Naive thymus-derived CD8-positive, alpha-beta T cell (primary cell): ENCODE results near the gene AGPAT4. TPM values are rescaled to one million over a fixed set of nuclear protein-coding genes. Genes with fewer than 3 reads are reported as not detected.

Experiments used
- ATAC-seq, 2 donors: fragments of 150-1000 bp; cut with Tn5 transposase in 1 of 2; sonication (Bioruptor Pico), chemical (Tn5 transposase) in 1 of 2; 1 replicate in 1 of 2; 2 replicates in 1 of 2; pipeline ENCODE4 v1.10.0; 2021; ENCODE audit warnings: mild to moderate bottlenecking in 2 of 2, moderate library complexity in 2 of 2
- POLR2A ChIA-PET: fragments of 350-600 bp; sonication (Branson Sonifier 250); formaldehyde crosslinking; loops from one replicate; lab custom pipeline; 2021; ENCODE audit warnings: antibody characterized with exemption; lab: Charles Lee
- DNase-seq, 10 donors: peaks; one replicate each; pipeline versions ENCODE4 v3.0.0 to v3.0.0-alpha.2; 2020 to 2022
- H3K27ac Mint-ChIP-seq, 10 donors: one replicate each; pipeline ENCODE4 v1.8.0; 2020 to 2022; ENCODE audit warnings: mild to moderate bottlenecking in 10 of 10, mixed read lengths in 10 of 10, moderate library complexity in 4 of 10, inconsistent platforms in 1 of 10
- H3K27me3 Mint-ChIP-seq, 5 donors: one replicate each; pipeline ENCODE4 v1.8.0; 2021 to 2022; ENCODE audit warnings: mixed read lengths in 5 of 5
- H3K36me3 Mint-ChIP-seq, 3 donors: one replicate each; pipeline ENCODE4 v1.8.0; 2020 to 2022; ENCODE audit warnings: mixed read lengths in 3 of 3, mild to moderate bottlenecking in 2 of 3, inconsistent platforms in 1 of 3
- H3K4me1 Mint-ChIP-seq, 4 donors: one replicate each; pipeline ENCODE4 v1.8.0; 2021 to 2022; ENCODE audit warnings: mixed read lengths in 4 of 4
- H3K4me3 Mint-ChIP-seq, 10 donors: one replicate each; pipeline ENCODE4 v1.8.0; 2020 to 2022; ENCODE audit warnings: mild to moderate bottlenecking in 10 of 10, mixed read lengths in 10 of 10, moderate library complexity in 6 of 10, inconsistent platforms in 1 of 10
- H3K9me3 Mint-ChIP-seq, 9 donors: one replicate each; pipeline ENCODE4 v1.8.0; 2020 to 2022; ENCODE audit warnings: mixed read lengths in 9 of 9, mild to moderate bottlenecking in 3 of 9, inconsistent platforms in 1 of 9, moderate library complexity in 1 of 9
- polyA plus RNA-seq, 3 donors: library from polyadenylated mRNA; unstranded; fragments of 300-500 nt; fragmentation: Illumina TruSeq; gene quantifications; one replicate each; pipeline ENCODE4 v1.2.3, GENCODE V29; 2021
- total RNA-seq, 8 experiments: library from RNA in 2 of 8; stranded (reverse) in 2 of 8; gene quantifications; one replicate each; pipeline ENCODE4 v1.2.3 and lab custom pipeline; 2021 to 2026

The AGPAT4 gene
- total and polyA plus RNA-seq, 5 experiments from 2014 or later = 0.85 to 4.0 (median 2.0) TPM

DNA sequence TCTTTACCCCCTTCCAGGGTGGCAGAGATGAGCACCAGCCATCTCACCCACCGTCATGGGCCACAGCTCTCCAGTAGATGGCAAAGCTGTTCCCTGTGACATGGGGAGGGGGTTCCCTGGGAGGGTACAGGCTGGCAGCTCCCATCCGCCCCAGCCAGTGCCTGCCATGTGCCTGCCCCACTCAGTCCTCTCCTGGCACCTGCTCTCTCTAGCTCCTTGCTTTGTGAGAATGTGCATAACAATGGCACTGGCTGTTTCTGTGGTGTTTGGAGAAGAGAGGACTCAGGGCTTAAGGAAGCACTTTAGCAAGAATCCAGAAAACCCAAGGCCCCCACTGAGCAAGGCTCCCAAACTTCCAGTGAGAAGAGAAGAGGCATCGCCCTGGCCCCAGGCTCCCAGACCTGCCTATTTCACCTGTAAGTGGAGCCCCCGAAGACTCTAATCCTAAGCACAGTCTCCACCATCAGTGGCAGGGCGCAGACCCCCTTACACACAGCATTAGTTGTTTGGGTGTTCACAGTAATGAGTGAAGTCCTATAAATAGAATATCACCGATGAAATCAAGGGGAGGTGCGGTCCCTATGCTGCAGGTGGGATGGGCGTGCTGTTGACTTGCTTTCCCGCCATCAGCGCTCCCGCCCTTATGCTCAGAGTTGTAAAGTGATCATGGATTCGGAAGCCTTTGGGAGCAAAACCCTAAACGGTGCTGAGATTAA is 110.2 kb downstream of the AGPAT4 start:
- H3K27ac Mint-ChIP-seq = no peak overlapping the region
- ATAC-seq (no peak), DNase-seq (no peak)
- no peaks in the 10 kb centered on the region for H3K27me3 Mint-ChIP-seq
- peaks cover 14 to 30% (median 15%) of the 10 kb centered on the region in 3 donors for H3K36me3 Mint-ChIP-seq
- peaks cover 0 to 4% (median 0%) of the 10 kb centered on the region in 4 donors for H3K4me1 Mint-ChIP-seq
- H3K9me3 Mint-ChIP-seq = peaks cover 0 to 2% (median 0%) of the 10 kb centered on the region in 9 donors
- no peak overlapping the region for H3K4me3 Mint-ChIP-seq
- POLR2A ChIA-PET = no interaction called here

- no peak overlapping the region for H3K27ac Mint-ChIP-seq
- H3K36me3 Mint-ChIP-seq = peaks cover 15 to 31% (median 21%) of the 10 kb centered on the region in 3 donors
- H3K9me3 Mint-ChIP-seq = peaks cover 2 to 9% (median 4%) of the 10 kb centered on the region in 9 donors
- POLR2A ChIA-PET = no interaction called here
- H3K4me1 Mint-ChIP-seq = no peaks in the 10 kb centered on the region
- DNase-seq = no peak
- no peaks in the 10 kb centered on the region for H3K27me3 Mint-ChIP-seq
- no peak for ATAC-seq
- no peak overlapping the region for H3K4me3 Mint-ChIP-seq
Observed at GRCh38 chr6:161162722-161163121, 111.1 kb downstream of the AGPAT4 start.

DNA sequence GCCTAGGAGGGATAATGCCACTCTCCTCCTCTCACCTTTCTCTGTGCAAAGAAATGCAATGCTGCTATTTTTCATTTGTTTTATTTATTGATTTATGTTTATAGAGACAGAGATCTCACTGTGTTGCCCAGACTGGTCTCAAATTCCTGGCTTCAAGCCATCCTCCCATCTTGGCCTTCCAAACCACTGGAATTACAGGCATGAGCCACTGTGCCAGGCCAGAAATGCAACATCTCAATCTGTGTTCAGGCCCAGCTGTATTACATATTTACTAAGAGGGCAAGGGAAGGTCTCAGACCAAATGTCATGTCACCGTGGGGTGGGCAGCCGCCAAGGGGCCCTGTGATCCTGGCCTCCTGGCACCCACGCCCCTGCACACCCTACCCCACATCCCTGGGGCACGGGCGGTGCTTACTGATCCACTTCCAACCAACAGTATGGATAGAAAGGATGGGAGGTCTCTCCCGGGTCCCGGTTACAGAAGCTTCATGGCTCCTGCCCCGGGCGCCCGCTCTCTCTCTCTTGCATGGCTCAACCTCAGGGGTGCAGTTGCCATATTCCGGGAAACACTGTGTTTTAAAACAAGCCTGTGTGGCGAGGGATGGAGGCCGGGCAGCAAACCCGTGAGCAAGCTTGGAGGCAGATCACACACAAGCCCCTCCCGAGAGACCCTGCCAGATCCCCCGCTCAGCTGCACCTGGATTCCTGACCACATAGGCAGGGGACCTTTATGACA is 111.8 kb downstream of the AGPAT4 start:
- Mint-ChIP-seq H3K4me3 (no peak overlapping the region), H3K27me3 (no peaks in the 10 kb centered on the region), H3K9me3 (peaks cover 2 to 14% (median 7%) of the 10 kb centered on the region in 9 donors), H3K36me3 (peaks cover 15 to 32% (median 23%) of the 10 kb centered on the region in 3 donors), H3K4me1 (no peaks in the 10 kb centered on the region), H3K27ac (no peak overlapping the region)
- ATAC-seq (no peak), DNase-seq (no peak)
- POLR2A ChIA-PET = no interaction called here

DNA sequence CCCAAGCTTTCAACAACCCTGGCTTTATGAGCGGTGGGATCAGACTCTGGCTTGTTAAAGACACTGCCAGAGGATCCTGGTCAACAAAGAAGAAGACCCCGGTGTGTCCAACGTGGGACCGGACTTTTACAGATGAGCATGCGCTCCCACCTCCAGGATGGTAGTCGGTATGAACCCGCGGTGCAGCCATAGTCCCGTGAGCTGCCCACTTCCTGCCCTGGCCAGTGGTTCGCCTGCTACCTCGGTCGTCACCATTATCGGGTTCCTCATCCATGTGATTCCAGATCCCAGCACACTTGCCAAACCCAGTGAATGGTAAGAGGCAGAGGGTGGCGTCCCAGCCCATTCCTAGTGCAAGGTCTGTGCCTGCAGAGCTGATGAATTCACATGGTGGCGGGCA is 112.7 kb downstream of the AGPAT4 start:
- no peak for ATAC-seq
- no peaks in the 10 kb centered on the region for H3K4me1 Mint-ChIP-seq
- H3K36me3 Mint-ChIP-seq = peaks cover 15 to 32% (median 26%) of the 10 kb centered on the region in 3 donors

GRCh38 chr6:161154796-161155335 is 119.0 kb downstream of the AGPAT4 start:
- Mint-ChIP-seq H3K4me3 (no peak overlapping the region), H3K9me3 (peaks cover 2 to 18% (median 6%) of the 10 kb centered on the region in 9 donors), H3K27ac (no peak overlapping the region), H3K4me1 (peaks cover 0 to 2% (median 0%) of the 10 kb centered on the region in 4 donors), H3K27me3 (no peaks in the 10 kb centered on the region), H3K36me3 (peaks cover 0 to 13% (median 13%) of the 10 kb centered on the region in 3 donors)
- POLR2A ChIA-PET = no interaction called here
- no peak for DNase-seq
- ATAC-seq = no peak

More for the DNA sequence above, 112.7 kb downstream of the AGPAT4 start:
- DNase-seq = no peak
- no peak overlapping the region for H3K4me3 Mint-ChIP-seq
- POLR2A ChIA-PET = no interaction called here
- H3K27me3 Mint-ChIP-seq = no peaks in the 10 kb centered on the region
- H3K27ac Mint-ChIP-seq = no peak overlapping the region
- peaks cover 2 to 18% (median 6%) of the 10 kb centered on the region in 9 donors for H3K9me3 Mint-ChIP-seq

- no peaks in the 10 kb centered on the region for H3K27me3 Mint-ChIP-seq
- no peak for DNase-seq
- H3K4me1 Mint-ChIP-seq = peaks cover 0 to 2% (median 0%) of the 10 kb centered on the region in 4 donors
- H3K9me3 Mint-ChIP-seq = peaks cover 2 to 18% (median 6%) of the 10 kb centered on the region in 9 donors
- peaks cover 0 to 13% (median 13%) of the 10 kb centered on the region in 3 donors for H3K36me3 Mint-ChIP-seq
- POLR2A ChIA-PET = no interaction called here
- no peak overlapping the region for H3K4me3 Mint-ChIP-seq
- no peak for ATAC-seq
- no peak overlapping the region for H3K27ac Mint-ChIP-seq
Observed at GRCh38 chr6:161153725-161154124, 120.1 kb downstream of the AGPAT4 start.

GRCh38 chr6:161152907-161153662 is 120.8 kb downstream of the AGPAT4 start:
- Mint-ChIP-seq H3K4me1 (peaks cover 0 to 2% (median 0%) of the 10 kb centered on the region in 4 donors), H3K4me3 (no peak overlapping the region), H3K36me3 (peaks cover 0 to 13% (median 9%) of the 10 kb centered on the region in 3 donors), H3K9me3 (peaks cover 0 to 15% (median 6%) of the 10 kb centered on the region in 9 donors), H3K27ac (no peak overlapping the region), H3K27me3 (no peaks in the 10 kb centered on the region)
- ATAC-seq (no peak), DNase-seq (peak in 1 of 10 donors; percentile 5)
- POLR2A ChIA-PET = no interaction called here

DNA sequence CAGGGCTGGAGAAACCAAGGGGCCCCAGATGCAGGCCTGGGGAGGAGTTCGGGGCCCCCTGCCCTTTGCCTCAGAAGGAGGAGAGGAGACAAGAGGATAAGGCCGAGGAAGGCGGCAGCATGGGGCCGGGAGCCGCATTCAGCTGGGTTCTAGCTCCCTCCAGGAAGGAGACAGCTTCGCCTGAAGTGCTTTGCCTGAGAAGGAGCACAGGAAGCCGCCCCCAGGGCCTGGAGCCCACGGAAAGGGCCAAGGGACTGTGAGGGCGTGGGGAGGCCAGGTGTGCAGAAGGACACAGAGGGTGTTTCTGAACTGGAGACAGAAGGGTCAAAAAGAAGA is 121.4 kb downstream of the AGPAT4 start:
- POLR2A ChIA-PET = no interaction called here
- peaks cover 0 to 10% (median 5%) of the 10 kb centered on the region in 3 donors for H3K36me3 Mint-ChIP-seq
- H3K27me3 Mint-ChIP-seq = no peaks in the 10 kb centered on the region
- H3K4me1 Mint-ChIP-seq = peaks cover 0 to 2% (median 0%) of the 10 kb centered on the region in 4 donors
- no peak overlapping the region for H3K4me3 Mint-ChIP-seq
- DNase-seq (no peak), ATAC-seq (no peak)
- H3K27ac Mint-ChIP-seq = no peak overlapping the region
- peaks cover 0 to 11% (median 3%) of the 10 kb centered on the region in 9 donors for H3K9me3 Mint-ChIP-seq

- DNase-seq (no peak), ATAC-seq (no peak)
- Mint-ChIP-seq H3K36me3 (peaks cover 0 to 9% (median 2%) of the 10 kb centered on the region in 3 donors), H3K27me3 (no peaks in the 10 kb centered on the region), H3K4me3 (peak overlapping the region in 1 of 10 donors; percentile 34), H3K27ac (peak overlapping the region in 3 of 10 donors; percentile 32 to 71 (median 63)), H3K4me1 (peaks cover 0 to 2% (median 0%) of the 10 kb centered on the region in 4 donors), H3K9me3 (peaks cover 0 to 5% (median 0%) of the 10 kb centered on the region in 9 donors)
- POLR2A ChIA-PET = no interaction called here
Observed at GRCh38 chr6:161151660-161152526, 122.0 kb downstream of the AGPAT4 start.

DNA sequence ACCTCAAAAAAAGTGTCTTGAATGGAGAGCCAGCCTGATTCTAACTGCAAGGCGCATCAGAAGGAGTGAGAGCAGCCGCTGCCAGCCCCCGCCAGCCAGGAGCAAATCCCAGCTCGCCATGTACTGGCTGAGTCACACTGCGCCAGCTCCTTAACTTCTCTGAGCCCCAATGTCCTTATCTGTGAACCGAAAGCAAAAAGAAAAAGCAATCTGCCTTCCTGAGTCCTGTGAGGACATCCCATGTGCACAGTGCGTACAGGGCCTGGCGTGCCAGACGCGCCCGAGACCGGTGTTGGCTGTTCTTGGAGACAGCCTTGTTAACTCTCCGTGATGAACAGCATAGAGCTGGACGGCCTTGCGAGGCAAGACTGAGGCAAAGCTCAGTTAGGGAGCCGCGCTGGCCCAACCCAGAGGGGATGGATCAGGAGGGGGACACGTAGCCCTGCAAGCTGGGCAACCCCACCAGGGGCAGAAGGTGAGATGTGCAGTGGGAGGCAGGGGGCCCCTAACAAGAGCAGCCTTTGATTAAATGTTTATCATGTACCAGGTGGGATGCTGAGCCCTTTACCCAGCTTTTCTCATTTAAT is 122.7 kb downstream of the AGPAT4 start:
- Mint-ChIP-seq H3K4me1 (peaks cover 0 to 2% (median 0%) of the 10 kb centered on the region in 4 donors), H3K27me3 (no peaks in the 10 kb centered on the region), H3K36me3 (peaks cover 0 to 6% (median 0%) of the 10 kb centered on the region in 3 donors), H3K4me3 (no peak overlapping the region), H3K27ac (peak overlapping the region in 2 of 10 donors; percentile 32 to 56), H3K9me3 (peaks cover 0 to under 1% (median 0%) of the 10 kb centered on the region in 9 donors)
- no peak for DNase-seq
- no peak for ATAC-seq
- POLR2A ChIA-PET = no interaction called here

GRCh38 chr6:161150566-161150965 is 123.3 kb downstream of the AGPAT4 start:
- Mint-ChIP-seq H3K4me1 (peaks cover 0 to 2% (median 0%) of the 10 kb centered on the region in 4 donors), H3K27me3 (no peaks in the 10 kb centered on the region)

More at GRCh38 chr6:161150566-161150965, 123.3 kb downstream of the AGPAT4 start:
- Mint-ChIP-seq H3K27ac (no peak overlapping the region), H3K9me3 (no peaks in the 10 kb centered on the region), H3K4me3 (no peak overlapping the region), H3K36me3 (peaks cover 0 to 5% (median 0%) of the 10 kb centered on the region in 3 donors)
- POLR2A ChIA-PET = no interaction called here
- DNase-seq = no peak
- no peak for ATAC-seq
